BJ (cell line): ENCODE results near the gene C17orf50. TPM values are rescaled to one million over a fixed set of nuclear protein-coding genes. Genes with fewer than 3 reads are reported as not detected.

ENCODE experiments used
- CTCF ChIA-PET: fragments of 350-600 bp; formaldehyde crosslinking; extraction: SDS; loops from one replicate; lab custom pipeline; 2021; ENCODE audit warnings: antibody characterized with exemption, inconsistent platforms; lab: Yijun Ruan, JAX
- POLR2A ChIA-PET: fragments of 300-600 bp; sonication (Branson Sonifier 250); formaldehyde crosslinking; extraction: SDS; loops from one replicate; lab custom pipeline; 2021; ENCODE audit warnings: antibody characterized with exemption; lab: Charles Lee
- DNase-seq: peaks from one replicate; pipeline ENCODE4 v3.0.0-alpha.2; 2011; ENCODE audit warnings: low read depth
- H3K27me3 ChIP-seq: 2 replicates; pipeline ENCODE4 v1.6.0; 2011; ENCODE audit warnings: low read length; ENCODE audit not compliant: control insufficient read depth, insufficient read depth
- H3K36me3 ChIP-seq: 2 replicates; pipeline ENCODE4 v1.5.1; 2011; ENCODE audit warnings: low read length; ENCODE audit not compliant: control insufficient read depth, insufficient read depth
- H3K4me3 ChIP-seq: 2 replicates; pipeline ENCODE4 v1.5.1; 2011; ENCODE audit warnings: low read depth, mild to moderate bottlenecking, control low read depth, low read length
- CTCF ChIP-seq: IDR thresholded peaks from 2 replicates; pipeline ENCODE4 v1.5.1; 2011; ENCODE audit warnings: low read depth, mild to moderate bottlenecking, control low read depth, inconsistent platforms, low read length, moderate library complexity; ENCODE audit not compliant: insufficient read depth
- polyA plus RNA-seq: library from polyadenylated mRNA; depleted of rRNA; stranded (reverse); fragments of >200 nt; gene quantifications from 2 replicates; pipeline ENCODE4 v1.2.3, GENCODE V29; 2011

Gene C17orf50
- polyA plus RNA-seq, 1 experiment: not detected

- no peak for DNase-seq
- H3K36me3 ChIP-seq: peaks cover 1% of the 10 kb centered on the region; the same call in 1 of the 2 replicates
- CTCF ChIA-PET: interaction anchor here (1.4 to 2.0 kb wide), 2 partner anchors 8 to 12 kb away, joined by 7 to 10 read pairs; no protein-coding TSS in a partner anchor
- no peak overlapping the region for H3K4me3 ChIP-seq
- POLR2A ChIA-PET: no interaction called here
- no peak for TF ChIP-seq CTCF
- peaks cover 11% of the 10 kb centered on the region for H3K27me3 ChIP-seq
Observed at GRCh38 chr17:35735036-35735805, 25.5 kb upstream of the C17orf50 start.

GRCh38 chr17:35736236-35736635 lies 24.5 kb upstream of the C17orf50 start:
- ChIA-PET CTCF (interaction anchor here (1.4 to 2.8 kb wide), 4 partner anchors 9 to 171 kb away, joined by 3 to 14 read pairs (median 8); no protein-coding TSS in a partner anchor), POLR2A (interaction anchor here (0.6 kb wide), 1 partner anchor 162 kb away, joined by 3 read pairs; no protein-coding TSS in a partner anchor)
- Histone ChIP-seq H3K4me3 (no peak overlapping the region), H3K36me3 (peaks cover 1% of the 10 kb centered on the region; the same call in 1 of the 2 replicates), H3K27me3 (peaks cover 20% of the 10 kb centered on the region)
- no peak for DNase-seq
- no peak for TF ChIP-seq CTCF

- no peak for DNase-seq
- H3K4me3 ChIP-seq: no peak overlapping the region
- ChIA-PET POLR2A (no interaction called here), CTCF (interaction anchor here (1.0 to 2.8 kb wide), 2 partner anchors 9 to 69 kb away, joined by 3 to 14 read pairs; no protein-coding TSS in a partner anchor)
- H3K36me3 ChIP-seq: no peaks in the 10 kb centered on the region
- H3K27me3 ChIP-seq: peaks cover 27% of the 10 kb centered on the region
- TF ChIP-seq CTCF: no peak
Observed at GRCh38 chr17:35738519-35739133, 22.1 kb upstream of the C17orf50 start.

- no peak for TF ChIP-seq CTCF
- Histone ChIP-seq H3K27me3 (peaks cover 27% of the 10 kb centered on the region), H3K4me3 (no peak overlapping the region), H3K36me3 (no peaks in the 10 kb centered on the region)
- ChIA-PET CTCF (interaction anchor here (0.6 to 1.3 kb wide), 3 partner anchors 29 to 127 kb away, joined by 3 to 8 read pairs (median 3); no protein-coding TSS in a partner anchor), POLR2A (no interaction called here)
- no peak for DNase-seq
Observed at GRCh38 chr17:35740216-35740615, 20.5 kb upstream of the C17orf50 start.
